ENCODE results near the gene GAREM1.

DNA sequence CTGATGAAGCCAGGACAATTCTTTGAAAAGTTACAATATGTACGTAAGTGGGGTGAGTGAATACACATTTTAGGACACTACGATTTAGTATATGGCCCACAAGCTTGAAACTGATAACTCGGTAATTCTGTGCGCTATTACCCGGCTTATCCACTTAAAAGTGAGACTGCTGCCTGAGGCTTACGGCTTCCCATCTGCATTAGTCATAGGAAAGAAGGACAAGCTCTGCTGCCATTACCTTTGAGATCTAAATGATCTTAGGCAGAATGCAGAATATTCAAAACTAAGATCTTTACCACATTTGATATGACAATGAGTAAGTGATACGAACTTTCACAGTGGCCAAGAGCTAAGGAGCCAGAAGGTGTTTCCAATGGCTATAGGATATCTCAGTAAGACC, 133.3 kb downstream of the GAREM1 start:
- TF ChIP-seq, protein P1, sequence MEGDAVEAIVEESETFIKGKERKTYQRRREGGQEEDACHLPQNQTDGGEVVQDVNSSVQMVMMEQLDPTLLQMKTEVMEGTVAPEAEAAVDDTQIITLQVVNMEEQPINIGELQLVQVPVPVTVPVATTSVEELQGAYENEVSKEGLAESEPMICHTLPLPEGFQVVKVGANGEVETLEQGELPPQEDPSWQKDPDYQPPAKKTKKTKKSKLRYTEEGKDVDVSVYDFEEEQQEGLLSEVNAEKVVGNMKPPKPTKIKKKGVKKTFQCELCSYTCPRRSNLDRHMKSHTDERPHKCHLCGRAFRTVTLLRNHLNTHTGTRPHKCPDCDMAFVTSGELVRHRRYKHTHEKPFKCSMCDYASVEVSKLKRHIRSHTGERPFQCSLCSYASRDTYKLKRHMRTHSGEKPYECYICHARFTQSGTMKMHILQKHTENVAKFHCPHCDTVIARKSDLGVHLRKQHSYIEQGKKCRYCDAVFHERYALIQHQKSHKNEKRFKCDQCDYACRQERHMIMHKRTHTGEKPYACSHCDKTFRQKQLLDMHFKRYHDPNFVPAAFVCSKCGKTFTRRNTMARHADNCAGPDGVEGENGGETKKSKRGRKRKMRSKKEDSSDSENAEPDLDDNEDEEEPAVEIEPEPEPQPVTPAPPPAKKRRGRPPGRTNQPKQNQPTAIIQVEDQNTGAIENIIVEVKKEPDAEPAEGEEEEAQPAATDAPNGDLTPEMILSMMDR (conservative IDR thresholded peaks at IDR 0.05; ENCODE audit: low read depth, low read length) = no peak
- TF ChIP-seq EZH2phosphoT487 (IDR thresholded peaks at IDR 0.05; ENCODE audit: borderline replicate concordance, low read length) (no peak), EZH2 (IDR thresholded peaks at IDR 0.05; ENCODE audit: low read length, unreplicated experiment) (no peak)
